ENCODE data around the gene GPR108. TPM values are rescaled to one million over a fixed set of nuclear protein-coding genes. Genes with fewer than 3 reads are reported as not detected.
A peak's percentile ranks its signal among the peaks of the same experiment; 100 is the strongest.

Gene GPR108
- total and polyA plus RNA-seq, 2 of the 13 experiments (the other 11 are each of a cell fraction or from before 2014, with no cell fraction given), result 36.4 to 63.0 TPM

- TF ChIP-seq PLSCR1 (CRISPR knock-in tag; IDR thresholded peaks at IDR 0.05; ENCODE audit: borderline replicate concordance) (no peak), ATF4 (CRISPR knock-in tag; IDR thresholded peaks at IDR 0.05) (no peak), CAMTA2 (CRISPR knock-in tag; IDR thresholded peaks at IDR 0.05; ENCODE audit: borderline replicate concordance) (no peak), ZNF775 (CRISPR knock-in tag; IDR thresholded peaks at IDR 0.05; ENCODE audit: borderline replicate concordance) (no peak), KDM2A (CRISPR knock-in tag; IDR thresholded peaks at IDR 0.05; ENCODE audit: borderline replicate concordance, low read depth) (peak; percentile 64), REXO4 (CRISPR knock-in tag; IDR thresholded peaks at IDR 0.05; ENCODE audit: borderline replicate concordance) (no peak), AGO1 (IDR thresholded peaks at IDR 0.05; ENCODE audit: low read depth, low read length, poor library complexity, severe bottlenecking) (peak; percentile 74), ZNF18 (CRISPR knock-in tag; IDR thresholded peaks at IDR 0.05; ENCODE audit: insufficient replicate concordance) (no peak), ATF2 (CRISPR knock-in tag; IDR thresholded peaks at IDR 0.05) (no peak), ZNF142 (CRISPR knock-in tag; IDR thresholded peaks at IDR 0.05) (no peak), ZMAT3 (CRISPR knock-in tag; conservative IDR thresholded peaks at IDR 0.05) (no peak), RBM39 (IDR thresholded peaks at IDR 0.05; ENCODE audit: low read depth, low read length, poor library complexity, severe bottlenecking) (peak; percentile 58), ZSCAN31 (CRISPR knock-in tag; IDR thresholded peaks at IDR 0.05; ENCODE audit: low read depth) (no peak), ZNF432 (CRISPR knock-in tag; IDR thresholded peaks at IDR 0.05; ENCODE audit: borderline replicate concordance) (no peak), ZC3H13 (CRISPR knock-in tag; IDR thresholded peaks at IDR 0.05) (peak; percentile 19; the same call in 1 of the 2 replicates)
Measured at GRCh38 chr19:6737284-6737872, at the start of gene GPR108 (continued).
